NCI-H1436 treated with DMSO at 0.1 percent for 48 hours (cell line): ENCODE measurements around the gene NAXE.
"Not testable (repeated sequence)": the region's sequence is repeated elsewhere in the genome, so short reads cannot be mapped to it uniquely, and the experiment has no call there.

Experiments
- DNase-seq: peaks from one replicate; lab custom pipeline; 2025; lab: John Stamatoyannopoulos, UW

Gene NAXE

GRCh38 chr1:156623946-156624813, 32.6 kb downstream of the NAXE start:
- DNase-seq = no peak

- DNase-seq = no peak
Measured at GRCh38 chr1:156624814-156625435, 33.3 kb downstream of the NAXE start.

- DNase-seq = no peak
Measured at GRCh38 chr1:156625436-156626078, 34.0 kb downstream of the NAXE start.

- no peak for DNase-seq
Measured at GRCh38 chr1:156626079-156626438, 34.5 kb downstream of the NAXE start.

- DNase-seq = no peak
Measured at GRCh38 chr1:156627313-156627880, 35.8 kb downstream of the NAXE start.

- no peak for DNase-seq
Measured at GRCh38 chr1:156629823-156630449, 38.4 kb downstream of the NAXE start.

- not testable (repeated sequence) for DNase-seq
Measured at GRCh38 chr1:156631152-156631551, 39.6 kb downstream of the NAXE start.

GRCh38 chr1:156632355-156632754, 40.8 kb downstream of the NAXE start:
- DNase-seq = no peak

- no peak for DNase-seq
Measured at GRCh38 chr1:156638189-156638985, 46.8 kb downstream of the NAXE start.

- no peak for DNase-seq
Measured at GRCh38 chr1:156639601-156640101, 48.1 kb downstream of the NAXE start.

GRCh38 chr1:156640842-156641706, 49.5 kb downstream of the NAXE start:
- no peak for DNase-seq

- DNase-seq = no peak
Measured at GRCh38 chr1:156641761-156642264, 50.2 kb downstream of the NAXE start, which contains the start of gene BCAN. Gene BCAN (plus strand): TSS chr1:156642117. CDS start chr1:156646055, 3,938 bp downstream.

GRCh38 chr1:156642265-156643048, 50.9 kb downstream of the NAXE start:
- DNase-seq = no peak

- no peak for DNase-seq
Measured at GRCh38 chr1:156643049-156643777, 51.6 kb downstream of the NAXE start.

- DNase-seq = no peak
Measured at GRCh38 chr1:156643778-156644092, 52.2 kb downstream of the NAXE start.
